Measurements from ENCODE around the gene HDAC9.

HDAC9 gene

GRCh38 chr7:18886832-18887231 lies 391.3 kb downstream of the HDAC9 start:
- H3K4me1 Mint-ChIP-seq, result no peaks in the 10 kb centered on the region

GRCh38 chr7:18889436-18889835 lies 393.9 kb downstream of the HDAC9 start:
- H3K4me1 Mint-ChIP-seq, result no peaks in the 10 kb centered on the region
- no peak overlapping the region for H3K27ac Mint-ChIP-seq
- H3K4me3 Mint-ChIP-seq, result no peak overlapping the region

More at GRCh38 chr7:18886832-18887231, 391.3 kb downstream of the HDAC9 start:
- no peaks in the 10 kb centered on the region for H3K36me3 Mint-ChIP-seq
- no peak overlapping the region for H3K27ac Mint-ChIP-seq
- H3K9me3 Mint-ChIP-seq, result peaks cover 4% of the 10 kb centered on the region
- H3K4me3 Mint-ChIP-seq, result no peak overlapping the region
- H3K27me3 Mint-ChIP-seq, result no peaks in the 10 kb centered on the region

GRCh38 chr7:18890134-18890533 lies 394.6 kb downstream of the HDAC9 start:
- H3K9me3 Mint-ChIP-seq, result peaks cover 4% of the 10 kb centered on the region
- H3K27me3 Mint-ChIP-seq, result no peaks in the 10 kb centered on the region
- H3K4me1 Mint-ChIP-seq, result no peaks in the 10 kb centered on the region
- H3K36me3 Mint-ChIP-seq, result no peaks in the 10 kb centered on the region
- H3K27ac Mint-ChIP-seq, result no peak overlapping the region
- H3K4me3 Mint-ChIP-seq, result no peak overlapping the region

More at GRCh38 chr7:18889436-18889835, 393.9 kb downstream of the HDAC9 start:
- no peaks in the 10 kb centered on the region for H3K27me3 Mint-ChIP-seq
- peaks cover 4% of the 10 kb centered on the region for H3K9me3 Mint-ChIP-seq
- H3K36me3 Mint-ChIP-seq, result no peaks in the 10 kb centered on the region

GRCh38 chr7:18890885-18891621 lies 395.5 kb downstream of the HDAC9 start:
- no peak overlapping the region for H3K4me3 Mint-ChIP-seq
- H3K36me3 Mint-ChIP-seq, result no peaks in the 10 kb centered on the region
- H3K27me3 Mint-ChIP-seq, result no peaks in the 10 kb centered on the region
- peaks cover 4% of the 10 kb centered on the region for H3K9me3 Mint-ChIP-seq
- H3K4me1 Mint-ChIP-seq, result no peaks in the 10 kb centered on the region
- H3K27ac Mint-ChIP-seq, result no peak overlapping the region

GRCh38 chr7:18893156-18893555 lies 397.6 kb downstream of the HDAC9 start:
- H3K27ac Mint-ChIP-seq, result no peak overlapping the region
- H3K9me3 Mint-ChIP-seq, result no peaks in the 10 kb centered on the region
- H3K4me1 Mint-ChIP-seq, result no peaks in the 10 kb centered on the region
- no peak overlapping the region for H3K4me3 Mint-ChIP-seq
- H3K27me3 Mint-ChIP-seq, result no peaks in the 10 kb centered on the region
- no peaks in the 10 kb centered on the region for H3K36me3 Mint-ChIP-seq

- Mint-ChIP-seq H3K27me3 (no peaks in the 10 kb centered on the region), H3K4me1 (no peaks in the 10 kb centered on the region), H3K27ac (no peak overlapping the region), H3K9me3 (peaks cover 2% of the 10 kb centered on the region), H3K36me3 (no peaks in the 10 kb centered on the region), H3K4me3 (no peak overlapping the region)
Measured at GRCh38 chr7:18894155-18894554, 398.6 kb downstream of the HDAC9 start.

- Mint-ChIP-seq H3K36me3 (no peaks in the 10 kb centered on the region), H3K9me3 (peaks cover 3% of the 10 kb centered on the region), H3K27me3 (no peaks in the 10 kb centered on the region), H3K4me1 (no peaks in the 10 kb centered on the region), H3K27ac (no peak overlapping the region), H3K4me3 (no peak overlapping the region)
Measured at GRCh38 chr7:18895456-18895855, 399.9 kb downstream of the HDAC9 start.

- H3K27me3 Mint-ChIP-seq, result no peaks in the 10 kb centered on the region
- no peaks in the 10 kb centered on the region for H3K36me3 Mint-ChIP-seq
- H3K9me3 Mint-ChIP-seq, result peaks cover 3% of the 10 kb centered on the region
- H3K4me1 Mint-ChIP-seq, result no peaks in the 10 kb centered on the region
- H3K27ac Mint-ChIP-seq, result no peak overlapping the region
- no peak overlapping the region for H3K4me3 Mint-ChIP-seq
Measured at GRCh38 chr7:18896343-18896975, 400.9 kb downstream of the HDAC9 start.

GRCh38 chr7:18900236-18900635 lies 404.7 kb downstream of the HDAC9 start:
- no peaks in the 10 kb centered on the region for H3K36me3 Mint-ChIP-seq
- H3K4me1 Mint-ChIP-seq, result no peaks in the 10 kb centered on the region
- no peak overlapping the region for H3K4me3 Mint-ChIP-seq
- peaks cover 3% of the 10 kb centered on the region for H3K9me3 Mint-ChIP-seq
- no peak overlapping the region for H3K27ac Mint-ChIP-seq
- no peaks in the 10 kb centered on the region for H3K27me3 Mint-ChIP-seq

GRCh38 chr7:18900803-18901202 lies 405.3 kb downstream of the HDAC9 start:
- Mint-ChIP-seq H3K4me3 (no peak overlapping the region), H3K36me3 (no peaks in the 10 kb centered on the region), H3K27me3 (no peaks in the 10 kb centered on the region), H3K27ac (no peak overlapping the region), H3K4me1 (no peaks in the 10 kb centered on the region), H3K9me3 (peaks cover 3% of the 10 kb centered on the region)

GRCh38 chr7:18901351-18901750 lies 405.8 kb downstream of the HDAC9 start:
- no peaks in the 10 kb centered on the region for H3K36me3 Mint-ChIP-seq
- H3K27me3 Mint-ChIP-seq, result no peaks in the 10 kb centered on the region
- no peak overlapping the region for H3K4me3 Mint-ChIP-seq
- peaks cover 3% of the 10 kb centered on the region for H3K9me3 Mint-ChIP-seq
- no peak overlapping the region for H3K27ac Mint-ChIP-seq
- H3K4me1 Mint-ChIP-seq, result no peaks in the 10 kb centered on the region

- Mint-ChIP-seq H3K4me3 (no peak overlapping the region), H3K36me3 (no peaks in the 10 kb centered on the region), H3K27ac (no peak overlapping the region), H3K27me3 (no peaks in the 10 kb centered on the region), H3K9me3 (peaks cover 3% of the 10 kb centered on the region), H3K4me1 (no peaks in the 10 kb centered on the region)
Measured at GRCh38 chr7:18901982-18902421, 406.5 kb downstream of the HDAC9 start.

- H3K4me1 Mint-ChIP-seq, result no peaks in the 10 kb centered on the region
- no peaks in the 10 kb centered on the region for H3K36me3 Mint-ChIP-seq
- H3K4me3 Mint-ChIP-seq, result no peak overlapping the region
- H3K27ac Mint-ChIP-seq, result no peak overlapping the region
- H3K27me3 Mint-ChIP-seq, result no peaks in the 10 kb centered on the region
- peaks cover 3% of the 10 kb centered on the region for H3K9me3 Mint-ChIP-seq
Measured at GRCh38 chr7:18902892-18903291, 407.3 kb downstream of the HDAC9 start.

- no peaks in the 10 kb centered on the region for H3K4me1 Mint-ChIP-seq
- no peak overlapping the region for H3K27ac Mint-ChIP-seq
- H3K36me3 Mint-ChIP-seq, result no peaks in the 10 kb centered on the region
- H3K27me3 Mint-ChIP-seq, result no peaks in the 10 kb centered on the region
- no peak overlapping the region for H3K4me3 Mint-ChIP-seq
- H3K9me3 Mint-ChIP-seq, result peaks cover 8% of the 10 kb centered on the region
Measured at GRCh38 chr7:18903695-18904094, 408.1 kb downstream of the HDAC9 start.

- Mint-ChIP-seq H3K4me1 (no peaks in the 10 kb centered on the region), H3K9me3 (peaks cover 14% of the 10 kb centered on the region), H3K27me3 (no peaks in the 10 kb centered on the region), H3K4me3 (no peak overlapping the region), H3K27ac (no peak overlapping the region), H3K36me3 (no peaks in the 10 kb centered on the region)
Measured at GRCh38 chr7:18905316-18905943, 409.9 kb downstream of the HDAC9 start.

GRCh38 chr7:18906901-18907300 lies 411.4 kb downstream of the HDAC9 start:
- no peak overlapping the region for H3K27ac Mint-ChIP-seq
- peaks cover 22% of the 10 kb centered on the region for H3K9me3 Mint-ChIP-seq
- H3K36me3 Mint-ChIP-seq, result no peaks in the 10 kb centered on the region
- no peaks in the 10 kb centered on the region for H3K27me3 Mint-ChIP-seq
- H3K4me1 Mint-ChIP-seq, result no peaks in the 10 kb centered on the region
- H3K4me3 Mint-ChIP-seq, result no peak overlapping the region
